SK-N-SH treated with all-trans-retinoic acid at 6 μM for 48 hours (cell line): Measurements from ENCODE around the gene G3BP2.

ENCODE experiments used
- ATAC-seq: fragments of 200-7000 bp; cut with Tn5 transposase; 3 replicates; pipeline ENCODE4 v1.9.1; 2020; ENCODE audit warnings: mild to moderate bottlenecking, moderate library complexity
- BACH2 ChIP-seq: fragments of 250-450 bp; sonication (Bioruptor Pico); IDR thresholded peaks from 2 replicates; pipeline ENCODE4 v1.9.0; 2021; ENCODE audit warnings: mild to moderate bottlenecking, borderline replicate concordance
- CREB5 ChIP-seq: fragments of 250-450 bp; sonication (Bioruptor Pico); IDR thresholded peaks from 2 replicates; pipeline ENCODE4 v1.5.1; 2020; ENCODE audit warnings: low read depth, mild to moderate bottlenecking, moderate library complexity
- CSDC2 ChIP-seq: fragments of 250-450 bp; sonication (Bioruptor Pico); IDR thresholded peaks from 2 replicates; pipeline ENCODE4 v1.5.0; 2020; ENCODE audit warnings: mild to moderate bottlenecking, moderate library complexity
- CSRNP3 ChIP-seq: fragments of 250-450 bp; sonication (Bioruptor Pico); IDR thresholded peaks from 2 replicates; pipeline ENCODE4 v1.5.1; 2021; ENCODE audit warnings: mild to moderate bottlenecking, moderate library complexity
- ESRRG ChIP-seq: fragments of 250-450 bp; sonication (Bioruptor Pico); IDR thresholded peaks from 2 replicates; pipeline ENCODE4 v1.6.1; 2021; ENCODE audit warnings: mild to moderate bottlenecking
- GLIS3 ChIP-seq: fragments of 250-450 bp; sonication (Bioruptor Pico); IDR thresholded peaks from 2 replicates; pipeline ENCODE4 v1.5.0; 2020; ENCODE audit warnings: mild to moderate bottlenecking, moderate library complexity
- ISL1 ChIP-seq: fragments of 250-450 bp; sonication (Bioruptor Pico); IDR thresholded peaks from 2 replicates; pipeline ENCODE4 v2.1.2; 2022; ENCODE audit warnings: mild to moderate bottlenecking, moderate library complexity
- OSR1 ChIP-seq: fragments of 250-450 bp; sonication (Bioruptor Pico); IDR thresholded peaks from 2 replicates; pipeline ENCODE4 v1.8.0; 2022; ENCODE audit warnings: moderate library complexity, mild to moderate bottlenecking, inconsistent platforms
- PATZ1 ChIP-seq: fragments of 250-450 bp; sonication (Bioruptor Pico); IDR thresholded peaks from 2 replicates; pipeline ENCODE4 v1.8.0; 2020; ENCODE audit warnings: mild to moderate bottlenecking, moderate library complexity, borderline replicate concordance
- PPARA ChIP-seq: fragments of 250-450 bp; sonication (Bioruptor Pico); IDR thresholded peaks from 2 replicates; pipeline ENCODE4 v1.5.0; 2020; ENCODE audit warnings: mild to moderate bottlenecking, borderline replicate concordance
- SNAI2 ChIP-seq: fragments of 250-450 bp; sonication (Bioruptor Pico); IDR thresholded peaks from 2 replicates; pipeline ENCODE4 v1.5.0; 2020; ENCODE audit warnings: mild to moderate bottlenecking, moderate library complexity
- TCF4 ChIP-seq: fragments of 250-450 bp; sonication (Bioruptor Pico); IDR thresholded peaks from 2 replicates; pipeline ENCODE4 v1.8.0; 2021; ENCODE audit warnings: mild to moderate bottlenecking, moderate library complexity, borderline replicate concordance
- TOX ChIP-seq: fragments of 250-450 bp; sonication (Bioruptor Pico); IDR thresholded peaks from 2 replicates; pipeline ENCODE4 v1.8.0; 2021; ENCODE audit warnings: mild to moderate bottlenecking, moderate library complexity, borderline replicate concordance
- TSHZ2 ChIP-seq: fragments of 250-450 bp; sonication (Bioruptor Pico); IDR thresholded peaks from 2 replicates; pipeline ENCODE4 v1.5.0; 2020; ENCODE audit warnings: mild to moderate bottlenecking, moderate library complexity
- ZC3H10 ChIP-seq: fragments of 250-450 bp; sonication (Bioruptor Pico); IDR thresholded peaks from 2 replicates; pipeline ENCODE4 v1.5.1; 2021; ENCODE audit warnings: mild to moderate bottlenecking, moderate library complexity
- ZFP3 ChIP-seq: fragments of 250-450 bp; sonication (Bioruptor Pico); IDR thresholded peaks from 2 replicates; pipeline ENCODE4 v1.5.0; 2020; ENCODE audit warnings: mild to moderate bottlenecking, moderate library complexity
- ZFP30 ChIP-seq: fragments of 450-650 bp; formaldehyde crosslinking; IDR thresholded peaks from 2 replicates; pipeline ENCODE4 v1.5.0; 2022; ENCODE audit warnings: mild to moderate bottlenecking, moderate library complexity
- ZNF565 ChIP-seq: fragments of 450-650 bp; formaldehyde crosslinking; conservative IDR thresholded peaks from 2 replicates; pipeline ENCODE4 v1.5.0; 2020; ENCODE audit warnings: low read depth, mild to moderate bottlenecking, moderate library complexity
- ZNF70 ChIP-seq: fragments of 450-650 bp; formaldehyde crosslinking; IDR thresholded peaks from 2 replicates; pipeline ENCODE4 v1.5.0; 2020; ENCODE audit warnings: mild to moderate bottlenecking, moderate library complexity
- ZNF8 ChIP-seq: fragments of 450-650 bp; formaldehyde crosslinking; IDR thresholded peaks from 2 replicates; pipeline ENCODE4 v1.5.0; 2020; ENCODE audit warnings: mild to moderate bottlenecking, moderate library complexity

Gene G3BP2

GRCh38 chr4:75686346-75686745 is 13.1 kb upstream of the G3BP2 start (continued):
- TF ChIP-seq TSHZ2 (no peak), TCF4 (CRISPR knock-in tag) (no peak), SNAI2 (CRISPR knock-in tag) (no peak)

GRCh38 chr4:75685546-75686189 is 12.5 kb upstream of the G3BP2 start:
- no peak for ATAC-seq
- TF ChIP-seq ISL1 (CRISPR knock-in tag) (no peak), GLIS3 (no peak), OSR1 (no peak), ZNF8 (CRISPR knock-in tag) (no peak), ESRRG (CRISPR knock-in tag) (no peak), ZC3H10 (CRISPR knock-in tag) (no peak), ZFP30 (no peak), PATZ1 (CRISPR knock-in tag) (no peak), TCF4 (CRISPR knock-in tag) (no peak), CSRNP3 (CRISPR knock-in tag) (no peak), SNAI2 (CRISPR knock-in tag) (no peak), ZNF70 (CRISPR knock-in tag) (no peak), ZNF565 (CRISPR knock-in tag) (no peak), CSDC2 (CRISPR knock-in tag) (no peak), TOX (CRISPR knock-in tag) (no peak), TSHZ2 (no peak), PPARA (CRISPR knock-in tag) (no peak), ZFP3 (CRISPR knock-in tag) (no peak), CREB5 (CRISPR knock-in tag) (no peak), BACH2 (CRISPR knock-in tag) (no peak)
